HCT116 (cell line): ENCODE measurements around the gene MAOA.

Experiments
- EZH2 ChIP-seq: fragments of 200-600 bp; sonication (generic); IDR thresholded peaks from 2 replicates; pipeline ENCODE4 v1.6.1; 2017; ENCODE audit warnings: antibody characterized with exemption, mixed run types
- POLR2AphosphoS5 ChIP-seq: IDR thresholded peaks from 2 replicates; pipeline ENCODE4 v1.6.1; 2011; ENCODE audit warnings: mild to moderate bottlenecking, low read depth, low read length, moderate library complexity
- TF ChIP-seq, protein P1 (sequence below), 3 experiments: fragments of 200-600 bp in 1 of 3; sonication (generic) in 1 of 3; IDR thresholded peaks in 2 of 3; conservative IDR thresholded peaks in 1 of 3; 2 replicates each; pipeline ENCODE4 v1.5.1; 2012 to 2017; ENCODE audit warnings: low read depth in 2 of 3, low read length in 2 of 3, antibody characterized with exemption in 1 of 3, borderline replicate concordance in 1 of 3, control low read depth in 1 of 3, mild to moderate bottlenecking in 1 of 3, mixed read lengths in 1 of 3, mixed run types in 1 of 3, moderate library complexity in 1 of 3; ENCODE audit not compliant: insufficient read depth in 1 of 3

DNA sequence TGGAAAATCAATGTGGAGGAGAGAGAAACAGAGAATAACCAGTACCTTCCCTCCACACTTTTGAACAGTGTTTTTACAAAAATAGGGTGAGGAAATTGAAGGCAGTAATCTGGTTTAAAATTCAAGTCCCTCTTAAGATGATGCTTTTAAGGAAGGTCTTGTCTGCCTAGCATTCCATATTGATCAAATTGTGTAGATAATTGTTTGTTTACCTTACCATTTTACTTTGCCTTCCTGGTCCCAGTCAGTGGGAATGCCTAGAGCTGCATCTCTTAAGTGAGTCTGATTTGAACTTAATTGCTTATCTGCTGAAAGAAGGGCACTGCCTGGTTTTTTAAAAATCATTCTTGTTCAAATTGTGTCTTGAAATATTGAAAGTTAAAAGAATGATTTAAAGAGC is 14.4 kb upstream of the MAOA start:
- TF ChIP-seq, protein P1, sequence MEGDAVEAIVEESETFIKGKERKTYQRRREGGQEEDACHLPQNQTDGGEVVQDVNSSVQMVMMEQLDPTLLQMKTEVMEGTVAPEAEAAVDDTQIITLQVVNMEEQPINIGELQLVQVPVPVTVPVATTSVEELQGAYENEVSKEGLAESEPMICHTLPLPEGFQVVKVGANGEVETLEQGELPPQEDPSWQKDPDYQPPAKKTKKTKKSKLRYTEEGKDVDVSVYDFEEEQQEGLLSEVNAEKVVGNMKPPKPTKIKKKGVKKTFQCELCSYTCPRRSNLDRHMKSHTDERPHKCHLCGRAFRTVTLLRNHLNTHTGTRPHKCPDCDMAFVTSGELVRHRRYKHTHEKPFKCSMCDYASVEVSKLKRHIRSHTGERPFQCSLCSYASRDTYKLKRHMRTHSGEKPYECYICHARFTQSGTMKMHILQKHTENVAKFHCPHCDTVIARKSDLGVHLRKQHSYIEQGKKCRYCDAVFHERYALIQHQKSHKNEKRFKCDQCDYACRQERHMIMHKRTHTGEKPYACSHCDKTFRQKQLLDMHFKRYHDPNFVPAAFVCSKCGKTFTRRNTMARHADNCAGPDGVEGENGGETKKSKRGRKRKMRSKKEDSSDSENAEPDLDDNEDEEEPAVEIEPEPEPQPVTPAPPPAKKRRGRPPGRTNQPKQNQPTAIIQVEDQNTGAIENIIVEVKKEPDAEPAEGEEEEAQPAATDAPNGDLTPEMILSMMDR (IDR thresholded peaks at IDR 0.05 in 2 of 3, conservative IDR thresholded peaks at IDR 0.05 in 1 of 3; ENCODE audit: borderline replicate concordance in 1 of 3, insufficient read depth in 1 of 3, low read depth in 2 of 3, low read length in 2 of 3), result no peak
- no peak for TF ChIP-seq EZH2
- TF ChIP-seq POLR2AphosphoS5, result no peak
